Esophagus squamous epithelium (tissue), 5 donors: Measurements from ENCODE around the gene PLEK2. TPM values are rescaled to one million over a fixed set of nuclear protein-coding genes. Genes with fewer than 3 reads are reported as not detected.

Experiments
- DNase-seq: peaks from one replicate; lab custom pipeline; 2025; lab: John Stamatoyannopoulos, UW
- H3K27ac ChIP-seq, 4 donors: fragments of 200-600 bp; sonication (generic); one replicate each; pipeline ENCODE4 v1.5.1; 2016 to 2019; ENCODE audit warnings: mild to moderate bottlenecking in 1 of 4
- H3K27me3 ChIP-seq, 4 donors: fragments of 200-600 bp; sonication (generic); 1 replicate in 3 of 4; 2 replicates in 1 of 4; pipeline versions ENCODE4 v1.5.1 to v1.6.0; 2017 to 2021; ENCODE audit warnings: antibody characterized with exemption in 1 of 4
- H3K36me3 ChIP-seq, 3 donors: fragments of 200-600 bp; sonication (generic); one replicate each; pipeline ENCODE4 v1.5.1; 2016 to 2019
- H3K4me1 ChIP-seq, 3 donors: fragments of 200-600 bp; sonication (generic); one replicate each; pipeline ENCODE4 v1.5.1; 2017 to 2019
- H3K4me3 ChIP-seq, 4 donors: fragments of 200-600 bp; sonication (generic); 1 replicate in 3 of 4; 2 replicates in 1 of 4; pipeline ENCODE4 v1.5.1; 2016 to 2019; ENCODE audit warnings: mild to moderate bottlenecking in 2 of 4, moderate library complexity in 1 of 4
- H3K9me3 ChIP-seq, 3 donors: fragments of 200-600 bp; sonication (generic); one replicate each; pipeline ENCODE4 v1.5.1; 2016 to 2019
- CTCF ChIP-seq, 6 experiments: fragments of 450-650 bp in 4 of 6; fragments of 200-600 bp in 2 of 6; sonication (generic) in 2 of 6; IDR thresholded peaks; one replicate each; pipeline ENCODE4 v1.5.1; 2016 to 2019; ENCODE audit warnings: antibody characterized with exemption in 6 of 6, mild to moderate bottlenecking in 4 of 6, moderate library complexity in 4 of 6
- POLR2A ChIP-seq, 4 donors: fragments of 450-650 bp; IDR thresholded peaks; one replicate each; pipeline ENCODE4 v1.6.1; 2017; ENCODE audit warnings: antibody characterized with exemption in 4 of 4, mild to moderate bottlenecking in 4 of 4, moderate library complexity in 3 of 4
- WGBS, 2 donors: methylation state at CpG; one replicate each; pipeline ENCODE4 v1.1.5; 2018; 5-methylcytosine and 5-hydroxymethylcytosine counted together
- intact Hi-C: fragments of 100-400 bp; cut with DNase I; formaldehyde crosslinking; loops from one replicate; pipeline ENCODE4 v1.15.0; 2022
- total RNA-seq, 4 donors: library from RNA; depleted of rRNA; stranded (reverse); fragments of >200 nt; gene quantifications; one replicate each; pipeline ENCODE4 v1.1.0, GENCODE V29; 2016
- donor health status: DM: yes; HTN: yes; CAD: no.

The PLEK2 gene
- total RNA-seq, 4 donors from 2014 or later: 7.6 to 19.9 (median 13.1) TPM

GRCh38 chr14:67393689-67394088 lies 18.3 kb downstream of the PLEK2 start:
- 66 to 75% methylated on average over 5 to 6 of the region's 6 CpGs for WGBS, 2 donors
- intact Hi-C loops: no loop called here
- TF ChIP-seq POLR2A (IDR thresholded peaks at IDR 0.05) (no peak), CTCF (IDR thresholded peaks at IDR 0.05) (no peak)

GRCh38 chr14:67392800-67393199 lies 19.2 kb downstream of the PLEK2 start:
- no peak overlapping the region for H3K27ac ChIP-seq
- no peak for DNase-seq
- TF ChIP-seq CTCF (IDR thresholded peaks at IDR 0.05): no peak
- no peak for TF ChIP-seq POLR2A (IDR thresholded peaks at IDR 0.05)
- H3K36me3 ChIP-seq: peaks cover 0 to 55% (median 0%) of the 10 kb centered on the region in 3 donors
- 60 to 80% methylated on average over 1 to 2 of the region's 9 CpGs for WGBS, 2 donors
- H3K27me3 ChIP-seq: no peaks in the 10 kb centered on the region
- H3K9me3 ChIP-seq: no peaks in the 10 kb centered on the region
- H3K4me3 ChIP-seq: no peak overlapping the region
- intact Hi-C loops: no loop called here
- H3K4me1 ChIP-seq: no peaks in the 10 kb centered on the region

More at GRCh38 chr14:67393689-67394088, 18.3 kb downstream of the PLEK2 start:
- H3K4me1 ChIP-seq: no peaks in the 10 kb centered on the region
- no peak overlapping the region for H3K27ac ChIP-seq
- no peak for DNase-seq
- H3K36me3 ChIP-seq: peaks cover 0 to 46% (median 0%) of the 10 kb centered on the region in 3 donors
- H3K9me3 ChIP-seq: no peaks in the 10 kb centered on the region
- H3K4me3 ChIP-seq: no peak overlapping the region
- no peaks in the 10 kb centered on the region for H3K27me3 ChIP-seq

GRCh38 chr14:67392123-67392522 lies 19.8 kb downstream of the PLEK2 start:
- Histone ChIP-seq H3K36me3 (peaks cover 0 to 56% (median 0%) of the 10 kb centered on the region in 3 donors), H3K9me3 (no peaks in the 10 kb centered on the region), H3K27me3 (no peaks in the 10 kb centered on the region), H3K4me3 (no peak overlapping the region), H3K4me1 (no peaks in the 10 kb centered on the region), H3K27ac (no peak overlapping the region)
- intact Hi-C loops: no loop called here
- 68 to 83% methylated on average over 3 of the region's 3 CpGs for WGBS, 2 donors
- TF ChIP-seq POLR2A (IDR thresholded peaks at IDR 0.05) (no peak), CTCF (IDR thresholded peaks at IDR 0.05) (no peak)
- DNase-seq: no peak

GRCh38 chr14:67391268-67391667 lies 20.7 kb downstream of the PLEK2 start:
- WGBS, 2 donors: 52 to 58% methylated on average over 3 to 6 of the region's 6 CpGs
- no peak overlapping the region for H3K4me3 ChIP-seq

More at GRCh38 chr14:67391268-67391667, 20.7 kb downstream of the PLEK2 start:
- Histone ChIP-seq H3K9me3 (no peaks in the 10 kb centered on the region), H3K36me3 (peaks cover 0 to 60% (median 8%) of the 10 kb centered on the region in 3 donors), H3K27me3 (no peaks in the 10 kb centered on the region), H3K4me1 (peaks cover 0 to 1% (median 0%) of the 10 kb centered on the region in 3 donors), H3K27ac (no peak overlapping the region)
- intact Hi-C loops: no loop called here
- TF ChIP-seq CTCF (IDR thresholded peaks at IDR 0.05) (no peak), POLR2A (IDR thresholded peaks at IDR 0.05) (no peak)
- DNase-seq: no peak
